HG03064 (cell line): ENCODE data around the gene DCDC1.

Experiments used
- ATAC-seq: cut with Tn5 transposase; IDR thresholded peaks from one replicate; pipeline ENCODE4 v1.9.1; 2021; ENCODE audit warnings: low read depth; ENCODE audit not compliant: unreplicated experiment

DCDC1 gene

DNA sequence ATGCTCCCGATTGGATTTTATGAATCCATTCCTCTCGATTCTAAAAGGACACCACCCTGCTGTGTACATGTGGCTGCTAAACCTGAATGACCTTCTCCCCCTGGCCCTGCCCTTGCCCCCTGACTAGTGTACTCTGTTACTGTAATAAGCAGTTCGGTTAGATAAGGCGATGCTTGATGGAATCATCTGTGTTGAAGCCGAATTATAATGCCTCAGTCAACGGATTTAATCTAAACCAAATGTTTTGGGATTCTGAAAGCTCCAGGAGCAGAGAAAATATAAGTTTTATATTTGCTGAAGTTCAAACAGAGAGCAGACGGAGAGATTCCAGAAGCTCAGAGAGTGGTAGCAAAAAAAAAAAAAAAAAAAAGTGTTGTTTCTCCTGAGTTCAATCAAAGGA is 508.0 kb downstream of the DCDC1 start:
- ATAC-seq = no peak

DNA sequence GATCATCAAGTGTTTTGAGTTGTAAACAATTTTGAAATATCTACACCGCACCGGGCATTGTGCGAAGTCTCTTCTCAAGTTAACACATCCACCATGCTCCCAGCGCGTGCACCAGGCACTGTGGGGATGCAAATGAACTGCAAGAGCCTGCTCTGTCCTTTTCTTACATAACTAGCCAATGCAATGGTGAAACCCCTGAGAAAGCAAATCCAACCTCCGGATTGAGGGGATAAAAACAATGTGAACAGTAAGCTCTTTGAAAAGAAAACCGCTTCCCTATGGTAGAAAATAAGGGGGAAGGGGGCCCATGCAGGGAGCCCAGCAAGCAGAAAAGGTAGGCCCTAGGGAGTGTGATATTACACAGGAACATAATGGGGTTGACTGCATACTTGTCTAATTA is 508.5 kb downstream of the DCDC1 start:
- no peak for ATAC-seq

GRCh38 chr11:30860146-30860545 is 509.4 kb downstream of the DCDC1 start:
- ATAC-seq = no peak

- no peak for ATAC-seq
Measured at GRCh38 chr11:30859669-30860068, 509.9 kb downstream of the DCDC1 start.

GRCh38 chr11:30855383-30856006 is 514.0 kb downstream of the DCDC1 start:
- ATAC-seq = no peak

DNA sequence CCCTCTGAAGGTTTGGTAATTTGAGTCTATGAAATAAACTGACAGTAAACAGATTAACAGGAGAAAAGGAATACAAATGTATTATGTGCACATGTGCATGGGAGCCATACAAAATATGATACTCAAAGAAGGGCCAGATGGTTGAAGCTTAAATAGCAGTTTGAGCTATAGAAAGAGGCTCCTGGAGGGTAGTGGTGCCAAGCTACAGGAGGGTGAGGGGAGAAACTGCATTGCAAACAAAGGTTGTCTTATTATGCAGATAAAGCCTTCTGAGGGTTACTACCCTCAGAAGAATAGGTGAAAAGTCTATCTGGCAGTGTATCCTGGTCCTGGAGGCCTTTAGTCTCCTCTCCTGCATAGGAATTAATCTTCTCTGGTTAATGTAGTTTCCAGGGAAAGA is 516.1 kb downstream of the DCDC1 start:
- no peak for ATAC-seq

- no peak for ATAC-seq
Measured at GRCh38 chr11:30852645-30853044, 516.9 kb downstream of the DCDC1 start.

DNA sequence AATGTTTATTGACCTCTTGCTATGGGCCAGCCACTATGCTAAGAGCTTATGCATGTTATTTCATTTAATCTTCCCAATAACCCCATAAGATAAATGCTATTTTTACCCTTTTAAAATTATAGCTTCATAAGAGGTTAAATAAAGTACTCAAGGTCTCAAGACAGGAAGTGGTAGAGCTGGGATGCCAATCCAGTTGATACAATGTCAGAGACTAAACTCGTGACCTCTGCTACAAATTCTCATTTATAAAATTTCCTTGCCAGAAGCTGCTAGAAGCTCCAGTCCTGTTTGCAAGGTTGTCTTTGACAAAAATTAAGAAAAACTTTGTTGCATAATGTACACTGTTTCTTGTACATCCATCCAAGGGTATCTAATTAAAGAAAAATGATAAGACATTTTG is 517.4 kb downstream of the DCDC1 start:
- no peak for ATAC-seq

GRCh38 chr11:30837252-30837651 is 532.3 kb downstream of the DCDC1 start:
- no peak for ATAC-seq

GRCh38 chr11:30832831-30833230 is 536.7 kb downstream of the DCDC1 start:
- no peak for ATAC-seq

DNA sequence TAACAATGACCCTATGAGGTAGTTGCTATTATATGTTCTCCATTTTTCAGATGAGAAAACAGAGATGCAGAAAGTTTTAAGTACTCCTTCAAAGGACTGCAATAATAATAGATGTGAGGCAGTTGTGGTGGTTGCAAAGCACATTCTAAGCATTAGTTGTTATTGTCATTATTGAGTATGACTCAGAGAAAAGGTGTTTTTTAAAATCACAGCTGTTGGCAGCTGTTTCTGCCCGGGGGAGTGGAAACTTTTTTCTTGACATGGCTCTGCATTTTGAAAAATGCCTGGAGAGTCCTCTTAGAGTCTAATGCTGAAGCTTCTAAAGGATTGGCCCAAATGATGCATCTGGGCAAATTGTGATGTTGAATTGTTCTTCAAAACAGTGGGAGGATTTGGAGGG is 538.9 kb downstream of the DCDC1 start:
- ATAC-seq = no peak

- ATAC-seq = no peak
Measured at GRCh38 chr11:30826911-30827310, 542.6 kb downstream of the DCDC1 start.

DNA sequence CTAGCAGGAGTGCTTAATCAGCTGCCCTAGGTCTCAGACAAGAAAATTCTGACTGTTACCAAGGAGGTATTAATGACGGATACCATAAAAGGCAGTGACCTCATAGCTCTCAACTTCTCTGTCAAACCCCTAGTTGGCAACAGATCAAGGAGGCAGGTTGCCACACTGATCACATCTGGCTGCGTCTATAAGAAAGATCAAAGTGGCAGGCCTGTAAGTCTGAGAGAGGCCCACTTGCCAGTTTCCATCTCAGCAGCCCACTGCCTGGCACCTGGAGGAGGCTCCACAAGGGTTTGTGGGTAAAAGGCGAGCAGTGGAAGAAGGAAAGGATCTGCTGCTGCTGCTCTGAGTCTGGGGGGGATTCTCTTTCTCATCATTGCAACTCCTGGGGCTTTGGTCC is 543.8 kb downstream of the DCDC1 start:
- ATAC-seq = no peak

- ATAC-seq = no peak
Measured at GRCh38 chr11:30823119-30823518, 546.4 kb downstream of the DCDC1 start.

- no peak for ATAC-seq
Measured at GRCh38 chr11:30821438-30821965, 548.0 kb downstream of the DCDC1 start.

DNA sequence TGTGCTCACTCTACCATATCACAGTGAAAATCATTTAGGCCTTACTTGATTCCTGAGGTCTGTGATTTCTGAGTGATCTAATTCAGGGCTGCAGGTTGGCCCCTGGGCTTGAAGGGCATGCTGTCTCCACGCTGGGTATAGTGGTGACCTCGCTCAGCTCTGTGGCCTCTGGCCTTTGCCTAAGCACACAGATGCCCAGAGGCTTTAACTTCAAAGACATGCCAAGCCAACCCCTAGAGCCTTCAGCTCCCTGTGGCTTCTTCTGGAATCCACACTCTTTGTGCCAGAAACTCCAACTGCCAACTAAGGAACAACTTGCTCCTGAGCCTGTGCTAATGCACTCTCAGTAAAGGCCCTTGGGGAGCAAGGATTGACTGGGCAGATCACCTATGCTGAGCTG is 550.8 kb downstream of the DCDC1 start:
- no peak for ATAC-seq

- ATAC-seq = no peak
Measured at GRCh38 chr11:30816959-30817880, 552.3 kb downstream of the DCDC1 start.

DNA sequence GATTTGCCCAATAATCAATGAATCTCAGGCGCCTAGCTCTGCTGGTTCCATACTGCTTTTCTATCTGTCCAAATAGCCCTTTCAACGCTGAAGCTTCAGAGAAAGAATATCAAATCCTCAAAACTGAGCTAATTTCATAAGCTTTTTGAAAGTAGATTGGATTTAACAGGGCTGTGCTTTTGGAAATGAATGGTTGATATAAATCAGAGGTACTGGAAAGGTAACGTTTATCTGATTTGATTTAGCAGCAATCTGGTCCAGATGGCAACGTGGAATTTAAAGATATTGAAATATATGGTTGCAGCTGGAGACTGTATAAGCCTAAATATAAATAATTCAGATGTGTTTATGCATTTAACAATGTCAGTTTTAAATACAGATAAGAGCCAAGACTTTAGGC is 553.9 kb downstream of the DCDC1 start:
- ATAC-seq = no peak

- no peak for ATAC-seq
Measured at GRCh38 chr11:30814737-30815136, 554.8 kb downstream of the DCDC1 start.
